ENCODE data around the gene CARM1. TPM values are rescaled to one million over a fixed set of nuclear protein-coding genes. Genes with fewer than 3 reads are reported as not detected.

Gene CARM1
- total RNA-seq, 1 experiment from 2014 or later = 103 TPM

DNA sequence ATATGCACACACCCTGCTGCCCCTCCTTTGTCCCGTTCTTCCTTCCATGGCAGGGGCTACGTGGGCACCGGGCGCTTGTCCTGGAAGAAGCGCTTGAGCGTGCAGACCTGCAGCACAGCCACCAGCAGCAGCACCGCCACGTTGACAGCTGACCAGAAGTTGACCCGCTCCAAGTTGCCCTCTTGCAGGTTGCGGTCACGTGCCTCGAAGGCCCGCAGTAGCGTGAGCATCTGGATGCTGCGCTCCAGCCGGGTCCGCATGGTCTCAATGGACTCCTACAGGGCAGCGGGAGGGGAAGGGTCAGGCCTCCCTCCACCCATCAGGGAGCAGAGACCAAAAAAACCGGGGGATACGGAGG lies 38.4 kb upstream of the CARM1 start:
- CTCF ChIA-PET = no interaction called here

More for the DNA sequence above, 38.4 kb upstream of the CARM1 start:
- DNase-seq (ENCODE audit: low read depth, low spot score) (no peak), ATAC-seq (no peak)
- no peaks in the 10 kb centered on the region for H3K27me3 ChIP-seq (ENCODE audit: insufficient read depth, low read length)
- no peak overlapping the region for H3K9ac ChIP-seq (ENCODE audit: low read length)
- intact Hi-C loops (cut with micrococcal nuclease) = no loop called here
- no peaks in the 10 kb centered on the region; a peak in 1 of 4 replicates for H3K9me3 ChIP-seq (ENCODE audit: control insufficient read depth in 1 of 2, insufficient read depth in 1 of 2, low read depth in 1 of 2, low read length in 2 of 2)
- no peaks in the 10 kb centered on the region for H3K79me2 ChIP-seq (ENCODE audit: insufficient read depth, low read length)
- H3K36me3 ChIP-seq (ENCODE audit: control insufficient read depth in 1 of 2, insufficient read depth in 2 of 2, low read length in 2 of 2) = peaks cover 8 to 9% of the 10 kb centered on the region in 2 experiments; a peak in 3 of 4 replicates
- POLR2A ChIA-PET = no interaction called here
- peaks cover 10 to 22% of the 10 kb centered on the region in 2 experiments; a peak in 3 of 4 replicates for H3K4me1 ChIP-seq (ENCODE audit: control insufficient read depth in 1 of 2, insufficient read depth in 2 of 2, low read length in 2 of 2)
- no TSS peak for BruUV-seq (replicated peaks)
- H3K9me2 ChIP-seq (ENCODE audit: insufficient read depth) = no peaks in the 10 kb centered on the region
- no peak overlapping the region for H3K27ac ChIP-seq (ENCODE audit: low read depth, low read length)
- TF ChIP-seq EZH2phosphoT487 (IDR thresholded peaks at IDR 0.05; ENCODE audit: borderline replicate concordance) (no peak), EZH2 (IDR thresholded peaks at IDR 0.05) (no peak), SRF (IDR thresholded peaks at IDR 0.05; ENCODE audit: low read depth) (no peak), RAD21 (IDR thresholded peaks at IDR 0.05; ENCODE audit: low read depth) (no peak), YY1 (IDR thresholded peaks at IDR 0.05; ENCODE audit: extremely low read depth, insufficient replicate concordance, low read depth, low read length) (no peak), ZNF274 (IDR thresholded peaks at IDR 0.05; ENCODE audit: low read depth, low read length) (no peak), ELF1 (IDR thresholded peaks at IDR 0.05; ENCODE audit: borderline replicate concordance, low read depth) (no peak), JUND (IDR thresholded peaks at IDR 0.05) (no peak), CEBPB (IDR thresholded peaks at IDR 0.05; ENCODE audit: low read depth) (no peak), EGR1 (IDR thresholded peaks at IDR 0.05; ENCODE audit: low read depth) (no peak), TCF7L2 (IDR thresholded peaks at IDR 0.05; ENCODE audit: borderline replicate concordance, extremely low read depth, insufficient read depth, insufficient read length) (no peak), FOSL1 (IDR thresholded peaks at IDR 0.05; ENCODE audit: low read depth) (no peak), ZFX (IDR thresholded peaks at IDR 0.05) (no peak)
- TF ChIP-seq, protein P1, sequence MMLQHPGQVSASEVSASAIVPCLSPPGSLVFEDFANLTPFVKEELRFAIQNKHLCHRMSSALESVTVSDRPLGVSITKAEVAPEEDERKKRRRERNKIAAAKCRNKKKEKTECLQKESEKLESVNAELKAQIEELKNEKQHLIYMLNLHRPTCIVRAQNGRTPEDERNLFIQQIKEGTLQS (IDR thresholded peaks at IDR 0.05) = no peak
- TF ChIP-seq, protein P2, sequence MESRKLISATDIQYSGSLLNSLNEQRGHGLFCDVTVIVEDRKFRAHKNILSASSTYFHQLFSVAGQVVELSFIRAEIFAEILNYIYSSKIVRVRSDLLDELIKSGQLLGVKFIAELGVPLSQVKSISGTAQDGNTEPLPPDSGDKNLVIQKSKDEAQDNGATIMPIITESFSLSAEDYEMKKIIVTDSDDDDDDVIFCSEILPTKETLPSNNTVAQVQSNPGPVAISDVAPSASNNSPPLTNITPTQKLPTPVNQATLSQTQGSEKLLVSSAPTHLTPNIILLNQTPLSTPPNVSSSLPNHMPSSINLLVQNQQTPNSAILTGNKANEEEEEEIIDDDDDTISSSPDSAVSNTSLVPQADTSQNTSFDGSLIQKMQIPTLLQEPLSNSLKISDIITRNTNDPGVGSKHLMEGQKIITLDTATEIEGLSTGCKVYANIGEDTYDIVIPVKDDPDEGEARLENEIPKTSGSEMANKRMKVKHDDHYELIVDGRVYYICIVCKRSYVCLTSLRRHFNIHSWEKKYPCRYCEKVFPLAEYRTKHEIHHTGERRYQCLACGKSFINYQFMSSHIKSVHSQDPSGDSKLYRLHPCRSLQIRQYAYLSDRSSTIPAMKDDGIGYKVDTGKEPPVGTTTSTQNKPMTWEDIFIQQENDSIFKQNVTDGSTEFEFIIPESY (IDR thresholded peaks at IDR 0.05; ENCODE audit: extremely low read depth, insufficient replicate concordance, low read length) = no peak
- TF ChIP-seq, protein P3, sequence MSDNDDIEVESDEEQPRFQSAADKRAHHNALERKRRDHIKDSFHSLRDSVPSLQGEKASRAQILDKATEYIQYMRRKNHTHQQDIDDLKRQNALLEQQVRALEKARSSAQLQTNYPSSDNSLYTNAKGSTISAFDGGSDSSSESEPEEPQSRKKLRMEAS (IDR thresholded peaks at IDR 0.05) = no peak
- TF ChIP-seq, protein P4, sequence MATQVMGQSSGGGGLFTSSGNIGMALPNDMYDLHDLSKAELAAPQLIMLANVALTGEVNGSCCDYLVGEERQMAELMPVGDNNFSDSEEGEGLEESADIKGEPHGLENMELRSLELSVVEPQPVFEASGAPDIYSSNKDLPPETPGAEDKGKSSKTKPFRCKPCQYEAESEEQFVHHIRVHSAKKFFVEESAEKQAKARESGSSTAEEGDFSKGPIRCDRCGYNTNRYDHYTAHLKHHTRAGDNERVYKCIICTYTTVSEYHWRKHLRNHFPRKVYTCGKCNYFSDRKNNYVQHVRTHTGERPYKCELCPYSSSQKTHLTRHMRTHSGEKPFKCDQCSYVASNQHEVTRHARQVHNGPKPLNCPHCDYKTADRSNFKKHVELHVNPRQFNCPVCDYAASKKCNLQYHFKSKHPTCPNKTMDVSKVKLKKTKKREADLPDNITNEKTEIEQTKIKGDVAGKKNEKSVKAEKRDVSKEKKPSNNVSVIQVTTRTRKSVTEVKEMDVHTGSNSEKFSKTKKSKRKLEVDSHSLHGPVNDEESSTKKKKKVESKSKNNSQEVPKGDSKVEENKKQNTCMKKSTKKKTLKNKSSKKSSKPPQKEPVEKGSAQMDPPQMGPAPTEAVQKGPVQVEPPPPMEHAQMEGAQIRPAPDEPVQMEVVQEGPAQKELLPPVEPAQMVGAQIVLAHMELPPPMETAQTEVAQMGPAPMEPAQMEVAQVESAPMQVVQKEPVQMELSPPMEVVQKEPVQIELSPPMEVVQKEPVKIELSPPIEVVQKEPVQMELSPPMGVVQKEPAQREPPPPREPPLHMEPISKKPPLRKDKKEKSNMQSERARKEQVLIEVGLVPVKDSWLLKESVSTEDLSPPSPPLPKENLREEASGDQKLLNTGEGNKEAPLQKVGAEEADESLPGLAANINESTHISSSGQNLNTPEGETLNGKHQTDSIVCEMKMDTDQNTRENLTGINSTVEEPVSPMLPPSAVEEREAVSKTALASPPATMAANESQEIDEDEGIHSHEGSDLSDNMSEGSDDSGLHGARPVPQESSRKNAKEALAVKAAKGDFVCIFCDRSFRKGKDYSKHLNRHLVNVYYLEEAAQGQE (IDR thresholded peaks at IDR 0.05; ENCODE audit: low read depth) = no peak
- TF ChIP-seq, protein P5, sequence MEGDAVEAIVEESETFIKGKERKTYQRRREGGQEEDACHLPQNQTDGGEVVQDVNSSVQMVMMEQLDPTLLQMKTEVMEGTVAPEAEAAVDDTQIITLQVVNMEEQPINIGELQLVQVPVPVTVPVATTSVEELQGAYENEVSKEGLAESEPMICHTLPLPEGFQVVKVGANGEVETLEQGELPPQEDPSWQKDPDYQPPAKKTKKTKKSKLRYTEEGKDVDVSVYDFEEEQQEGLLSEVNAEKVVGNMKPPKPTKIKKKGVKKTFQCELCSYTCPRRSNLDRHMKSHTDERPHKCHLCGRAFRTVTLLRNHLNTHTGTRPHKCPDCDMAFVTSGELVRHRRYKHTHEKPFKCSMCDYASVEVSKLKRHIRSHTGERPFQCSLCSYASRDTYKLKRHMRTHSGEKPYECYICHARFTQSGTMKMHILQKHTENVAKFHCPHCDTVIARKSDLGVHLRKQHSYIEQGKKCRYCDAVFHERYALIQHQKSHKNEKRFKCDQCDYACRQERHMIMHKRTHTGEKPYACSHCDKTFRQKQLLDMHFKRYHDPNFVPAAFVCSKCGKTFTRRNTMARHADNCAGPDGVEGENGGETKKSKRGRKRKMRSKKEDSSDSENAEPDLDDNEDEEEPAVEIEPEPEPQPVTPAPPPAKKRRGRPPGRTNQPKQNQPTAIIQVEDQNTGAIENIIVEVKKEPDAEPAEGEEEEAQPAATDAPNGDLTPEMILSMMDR (IDR thresholded peaks at IDR 0.05 in 2 of 3, conservative IDR thresholded peaks at IDR 0.05 in 1 of 3; ENCODE audit: borderline replicate concordance in 1 of 3, insufficient read depth in 1 of 3, low read depth in 2 of 3, low read length in 2 of 3) = no peak
- H4K20me1 ChIP-seq (ENCODE audit: insufficient read depth) = no peaks in the 10 kb centered on the region
- H3K4me3 ChIP-seq (replicated peaks in 1 of 2; ENCODE audit: low read depth in 1 of 2, low read length in 2 of 2) = no peak overlapping the region
- H2AFZ ChIP-seq (ENCODE audit: low read depth, low read length, poor library complexity, severe bottlenecking) = no peak overlapping the region
- no peak overlapping the region for H3K4me2 ChIP-seq (ENCODE audit: low read length)
- RAD21 ChIA-PET (ENCODE audit: low non-redundant PET in 1 of 2, low total read pairs in 2 of 2, uncharacterized antibody in 2 of 2, unreplicated experiment in 2 of 2) = no interaction called here
